HepG2 (cell line): ENCODE measurements around the gene CRYM. TPM values are rescaled to one million over a fixed set of nuclear protein-coding genes. Genes with fewer than 3 reads are reported as not detected.

Experiments used
- ATAC-seq: fragments of 200-7000 bp; cut with Tn5 transposase; 3 replicates; pipeline ENCODE4 v1.9.1; 2020; ENCODE audit warnings: mild to moderate bottlenecking, moderate library complexity
- BruUV-seq: library from RNA; stranded (reverse); fragments of 400-500 nt; replicated peaks from 2 replicates; lab custom pipeline; 2021; lab: Mats Ljungman, UMichigan
- CTCF ChIA-PET: fragments of 300-600 bp; formaldehyde crosslinking; extraction: SDS; loops from one replicate; lab custom pipeline; 2021; ENCODE audit warnings: low total read pairs, inconsistent platforms, low intra/inter-chr PET ratio; lab: Yijun Ruan, JAX
- POLR2A ChIA-PET: fragments of 350-600 bp; sonication (Branson Sonifier 250); formaldehyde crosslinking; loops from one replicate; lab custom pipeline; 2020; ENCODE audit warnings: antibody characterized with exemption, inconsistent platforms; lab: Yijun Ruan, JAX
- DNase-seq: peaks from one replicate; pipeline ENCODE4 v3.0.0-alpha.2; 2015; ENCODE audit warnings: low spot score
- FAIRE-seq: peaks from 3 replicates; lab custom pipeline; 2011; peaks lifted over from hg19 to GRCh38; lab: Jason Lieb, UNC
- H2AFZ ChIP-seq: one replicate; pipeline ENCODE4 v1.6.1; 2011; ENCODE audit warnings: low read length, inconsistent platforms
- H3K27ac ChIP-seq: fragments of 300-600 bp; 3 replicates; pipeline ENCODE4 v1.8.0; 2011; ENCODE audit warnings: mixed run types, mild to moderate bottlenecking, mixed read lengths, low read length, inconsistent platforms; ENCODE audit not compliant: insufficient read depth; ENCODE audit errors: extremely low read length
- H3K27me3 ChIP-seq, 2 experiments: fragments of 200-600 bp in 1 of 2; 2 replicates in 1 of 2; 3 replicates in 1 of 2; pipeline versions ENCODE4 v1.6.0 to v1.8.0; 2011; ENCODE audit warnings: low read length in 2 of 2, mild to moderate bottlenecking in 2 of 2, moderate library complexity in 2 of 2, inconsistent platforms in 1 of 2; ENCODE audit not compliant: insufficient read depth in 2 of 2, control insufficient read depth in 1 of 2
- H3K36me3 ChIP-seq, 2 experiments: fragments of 200-600 bp in 1 of 2; replicated peaks in 1 of 2; 2 replicates in 1 of 2; 3 replicates in 1 of 2; pipeline versions ENCODE4 v1.5.1 to v1.8.0; 2011; ENCODE audit warnings: low read length in 2 of 2, inconsistent platforms in 1 of 2; ENCODE audit not compliant: insufficient read depth in 2 of 2, control insufficient read depth in 1 of 2
- H3K4me1 ChIP-seq: 2 replicates; pipeline ENCODE4 v1.5.1; 2012; ENCODE audit warnings: low read length, inconsistent platforms; ENCODE audit not compliant: insufficient read depth
- H3K4me2 ChIP-seq: 2 replicates; pipeline ENCODE4 v1.6.0; 2011; ENCODE audit warnings: low read depth, low read length, inconsistent platforms
- H3K4me3 ChIP-seq, 3 experiments: fragments of 200-600 bp in 1 of 3; sonication (generic), shearing (Covaris generic) in 1 of 3; replicated peaks in 1 of 3; 2 replicates each; pipeline ENCODE4 v1.5.1; 2011 to 2016; ENCODE audit warnings: low read length in 3 of 3, inconsistent platforms in 2 of 3, low read depth in 2 of 3, mild to moderate bottlenecking in 2 of 3, control low read depth in 1 of 3, mixed read lengths in 1 of 3; ENCODE audit not compliant: insufficient read depth in 1 of 3
- H3K79me2 ChIP-seq: one replicate; pipeline ENCODE4 v1.6.1; 2011; ENCODE audit warnings: low read length, inconsistent platforms; ENCODE audit not compliant: insufficient read depth
- H3K9ac ChIP-seq: 2 replicates; pipeline ENCODE4 v1.6.0; 2011; ENCODE audit warnings: mild to moderate bottlenecking, low read depth, low read length, inconsistent platforms; ENCODE audit not compliant: insufficient read depth
- H3K9me3 ChIP-seq: 2 replicates; pipeline ENCODE4 v1.5.1; 2012; ENCODE audit warnings: mild to moderate bottlenecking, low read length
- H4K20me1 ChIP-seq: 2 replicates; pipeline ENCODE4 v1.6.0; 2011; ENCODE audit warnings: inconsistent platforms, mild to moderate bottlenecking, low read length, moderate library complexity; ENCODE audit not compliant: insufficient read depth
- ASH2L ChIP-seq: fragments of 300-600, 200-600 bp; sonication (generic); IDR thresholded peaks from 2 replicates; pipeline ENCODE4 v1.7.0; 2017; ENCODE audit warnings: low read depth, mild to moderate bottlenecking, moderate library complexity, mixed read lengths, low read length; ENCODE audit not compliant: insufficient read length
- FOXJ3 ChIP-seq: sonication (generic); formaldehyde crosslinking; IDR thresholded peaks from 2 replicates; pipeline ENCODE4 v1.4.0; 2020; ENCODE audit warnings: missing genetic modification reagents, mild to moderate bottlenecking, borderline replicate concordance
- MYNN ChIP-seq: sonication (generic); formaldehyde crosslinking; IDR thresholded peaks from 2 replicates; pipeline ENCODE4 v1.4.0; 2020; ENCODE audit warnings: mild to moderate bottlenecking, low read depth, missing genetic modification reagents
- SKIL ChIP-seq: sonication (generic); formaldehyde crosslinking; IDR thresholded peaks from 2 replicates; pipeline ENCODE4 v1.8.0; 2022; ENCODE audit warnings: missing genetic modification reagents, mild to moderate bottlenecking, moderate library complexity, borderline replicate concordance
- SRF ChIP-seq: IDR thresholded peaks from 2 replicates; pipeline ENCODE4 v1.6.1; 2011; ENCODE audit warnings: mild to moderate bottlenecking, low read depth, low read length, moderate library complexity
- ZBTB7B ChIP-seq: sonication (generic); formaldehyde crosslinking; IDR thresholded peaks from 2 replicates; pipeline ENCODE4 v1.4.0; 2020; ENCODE audit warnings: missing genetic modification reagents
- ZNF256 ChIP-seq: sonication (generic); formaldehyde crosslinking; conservative IDR thresholded peaks from 2 replicates; pipeline ENCODE4 v1.4.0; 2020; ENCODE audit warnings: missing genetic modification reagents
- ZNF44 ChIP-seq: sonication (generic); formaldehyde crosslinking; IDR thresholded peaks from 2 replicates; pipeline ENCODE4 v1.5.1; 2020; ENCODE audit warnings: mild to moderate bottlenecking, missing genetic modification reagents
- WGBS: methylation state at CpG from one replicate; pipeline ENCODE4 v1.1.6; 2017; ENCODE audit warnings: low lambda C conversion rate; 5-methylcytosine and 5-hydroxymethylcytosine counted together
- in situ Hi-C: cut with HindIII; loops from 2 replicates; pipeline ENCODE4 v1.10.0; 2017; ENCODE audit warnings: low pct_unique_long_range_greater_than_20kb; ENCODE audit not compliant: extremely low pct_ligation_motif_present
- intact Hi-C: fragments of 100-400 bp; cut with micrococcal nuclease; formaldehyde crosslinking; loops from one replicate; pipeline ENCODE4 v1.10.0; 2022; ENCODE audit not compliant: unreplicated experiment
- polyA plus RNA-seq, 8 experiments: library from polyadenylated mRNA; depleted of rRNA in 3 of 8; stranded (reverse) in 7 of 8; unstranded in 1 of 8; fragments of >200 nt; fragmentation: Illumina TruSeq in 4 of 8; extraction: Trizol in 4 of 8; gene quantifications; 2 replicates each; pipeline versions ENCODE4 v1.2.1 to v1.2.3, GENCODE V29; 2011 to 2016; ENCODE audit warnings: low read depth in 4 of 8, missing spikeins in 1 of 8, mixed read lengths in 1 of 8; ENCODE audit not compliant: insufficient read depth in 1 of 8
- total RNA-seq, 5 experiments: library from RNA; depleted of rRNA; stranded (reverse); fragments of >200 nt; fragmentation: Illumina TruSeq; extraction: Trizol; gene quantifications; 2 replicates each; pipeline ENCODE4 v1.2.3, GENCODE V29; 2016; ENCODE audit warnings: low read depth in 1 of 5
- TF ChIP-seq, protein P1 (sequence below): sonication (generic); formaldehyde crosslinking; IDR thresholded peaks from 2 replicates; pipeline ENCODE4 v1.4.0; 2020; ENCODE audit warnings: missing genetic modification reagents, mild to moderate bottlenecking, borderline replicate concordance

CRYM gene
- total and polyA plus RNA-seq, 2 of the 13 experiments (the other 11 are each of a cell fraction or from before 2014, with no cell fraction given) = 1.9 to 2.2 TPM

DNA sequence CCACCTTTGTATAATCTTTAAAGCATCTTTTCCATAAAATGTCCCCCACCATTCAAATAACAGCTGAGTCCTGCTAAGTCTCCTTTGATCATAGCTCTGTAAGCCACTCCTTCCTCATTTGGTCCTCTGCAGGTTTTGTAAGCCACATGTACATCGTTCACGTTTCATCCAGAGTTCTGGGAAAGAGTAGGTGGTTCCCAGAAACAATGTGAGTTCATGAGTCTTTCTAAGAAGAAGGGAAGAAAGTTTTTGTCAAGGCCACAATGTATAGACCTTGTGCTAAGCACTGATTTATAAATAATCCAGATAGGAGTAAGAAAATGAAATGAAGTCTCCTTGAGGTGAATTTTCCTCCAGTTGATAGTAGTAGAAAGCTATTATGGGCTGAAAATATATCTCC, 53.3 kb downstream of the CRYM start (continued):
- TF ChIP-seq ZNF256 (CRISPR knock-in tag) = no peak
- TF ChIP-seq, protein P1, sequence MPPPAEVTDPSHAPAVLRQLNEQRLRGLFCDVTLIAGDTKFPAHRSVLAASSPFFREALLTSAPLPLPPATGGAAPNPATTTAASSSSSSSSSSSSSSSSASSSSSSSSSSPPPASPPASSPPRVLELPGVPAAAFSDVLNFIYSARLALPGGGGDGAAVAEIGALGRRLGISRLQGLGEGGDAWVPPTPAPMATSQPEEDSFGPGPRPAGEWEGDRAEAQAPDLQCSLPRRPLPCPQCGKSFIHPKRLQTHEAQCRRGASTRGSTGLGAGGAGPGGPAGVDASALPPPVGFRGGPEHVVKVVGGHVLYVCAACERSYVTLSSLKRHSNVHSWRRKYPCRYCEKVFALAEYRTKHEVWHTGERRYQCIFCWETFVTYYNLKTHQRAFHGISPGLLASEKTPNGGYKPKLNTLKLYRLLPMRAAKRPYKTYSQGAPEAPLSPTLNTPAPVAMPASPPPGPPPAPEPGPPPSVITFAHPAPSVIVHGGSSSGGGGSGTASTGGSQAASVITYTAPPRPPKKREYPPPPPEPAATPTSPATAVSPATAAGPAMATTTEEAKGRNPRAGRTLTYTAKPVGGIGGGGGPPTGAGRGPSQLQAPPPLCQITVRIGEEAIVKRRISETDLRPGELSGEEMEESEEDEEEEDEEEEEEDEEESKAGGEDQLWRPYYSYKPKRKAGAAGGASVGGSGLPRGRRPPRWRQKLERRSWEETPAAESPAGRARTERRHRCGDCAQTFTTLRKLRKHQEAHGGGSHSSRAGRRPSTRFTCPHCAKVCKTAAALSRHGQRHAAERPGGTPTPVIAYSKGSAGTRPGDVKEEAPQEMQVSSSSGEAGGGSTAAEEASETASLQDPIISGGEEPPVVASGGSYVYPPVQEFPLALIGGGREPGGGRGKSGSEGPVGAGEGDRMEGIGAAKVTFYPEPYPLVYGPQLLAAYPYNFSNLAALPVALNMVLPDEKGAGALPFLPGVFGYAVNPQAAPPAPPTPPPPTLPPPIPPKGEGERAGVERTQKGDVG (CRISPR knock-in tag) = no peak

DNA sequence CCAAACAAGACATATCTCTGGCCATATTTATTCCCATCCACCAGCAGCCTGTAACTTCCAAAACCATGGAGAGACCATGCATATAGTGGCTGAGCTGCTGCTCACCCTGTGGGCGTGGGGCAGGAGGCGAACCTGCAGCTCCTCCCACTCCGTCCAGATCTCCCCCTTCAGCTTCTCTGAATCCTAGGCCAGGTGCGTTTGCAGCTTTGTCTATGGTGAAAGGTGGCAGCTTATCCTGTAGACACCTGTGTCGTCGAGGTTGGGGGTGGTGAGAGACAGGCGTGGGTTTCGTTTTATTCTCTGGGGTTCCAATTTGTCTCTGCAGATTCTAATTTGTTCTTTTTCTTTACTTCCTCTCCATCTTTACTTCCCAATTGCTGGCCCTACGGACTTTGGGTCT, 54.3 kb downstream of the CRYM start:
- ATAC-seq = no peak
- H3K4me2 ChIP-seq = no peak overlapping the region
- BruUV-seq = no TSS peak
- intact Hi-C loops = no loop called here
- ChIA-PET POLR2A (no interaction called here), CTCF (no interaction called here)
- no peaks in the 10 kb centered on the region for H3K9me3 ChIP-seq
- H3K9ac ChIP-seq = no peak overlapping the region
- H3K36me3 ChIP-seq = no peaks in the 10 kb centered on the region
- peaks cover 39% of the 10 kb centered on the region for H3K4me1 ChIP-seq
- H3K79me2 ChIP-seq = no peaks in the 10 kb centered on the region
- no peak overlapping the region for H2AFZ ChIP-seq
- no peak for DNase-seq
- no peak overlapping the region for H3K27ac ChIP-seq
- no peak overlapping the region for H3K4me3 ChIP-seq
- H4K20me1 ChIP-seq = no peaks in the 10 kb centered on the region
- no peak for FAIRE-seq
- H3K27me3 ChIP-seq = no peaks in the 10 kb centered on the region; a peak in 1 of 5 replicates
- WGBS = 54% methylated on average over 9 of the region's 9 CpGs
- in situ Hi-C loops = no loop called here
- TF ChIP-seq ASH2L (no peak), SKIL (CRISPR knock-in tag) (no peak), FOXJ3 (no peak), ZNF44 (CRISPR knock-in tag) (no peak), MYNN (CRISPR knock-in tag) (no peak), ZBTB7B (no peak), SRF (no peak)
- TF ChIP-seq, all 625 proteins: peak for 0
